Chondrocyte (in vitro differentiated cells): ENCODE results near the gene RNF19B. TPM values are rescaled to one million over a fixed set of nuclear protein-coding genes. Genes with fewer than 3 reads are reported as not detected.

Experiments used
- DNase-seq: peaks from one replicate; pipeline ENCODE4 v3.0.0; 2021; ENCODE audit warnings: mixed read lengths, low spot score
- H3K27ac Mint-ChIP-seq: one replicate; pipeline ENCODE4 v1.8.0; 2021; ENCODE audit warnings: mild to moderate bottlenecking, moderate library complexity, mixed read lengths; ENCODE audit not compliant: unreplicated experiment
- H3K27me3 Mint-ChIP-seq: 2 replicates; pipeline ENCODE4 v1.8.0; 2021; ENCODE audit warnings: low read depth, mixed read lengths
- H3K36me3 Mint-ChIP-seq: 2 replicates; pipeline ENCODE4 v1.8.0; 2021; ENCODE audit warnings: low read depth, mixed read lengths
- H3K4me1 Mint-ChIP-seq: 2 replicates; pipeline ENCODE4 v1.8.0; 2021; ENCODE audit warnings: low read depth, mild to moderate bottlenecking, mixed read lengths
- H3K4me3 Mint-ChIP-seq: one replicate; pipeline ENCODE4 v1.8.0; 2021; ENCODE audit warnings: mild to moderate bottlenecking, moderate library complexity, mixed read lengths; ENCODE audit not compliant: unreplicated experiment
- H3K9me3 Mint-ChIP-seq: 2 replicates; pipeline ENCODE4 v1.8.0; 2021; ENCODE audit warnings: low read depth, mixed read lengths
- CTCF ChIP-seq: fragments of 200-600 bp; sonication (generic); IDR thresholded peaks from 2 replicates; pipeline ENCODE4 v1.5.0; 2021; ENCODE audit warnings: antibody characterized with exemption, mild to moderate bottlenecking, moderate library complexity
- total RNA-seq: library from RNA; stranded (reverse); gene quantifications from 3 replicates; pipeline ENCODE4 v1.2.1, GENCODE V29; 2021

The RNF19B gene
- total RNA-seq, 1 donor from 2014 or later = 17.4 TPM

DNA sequence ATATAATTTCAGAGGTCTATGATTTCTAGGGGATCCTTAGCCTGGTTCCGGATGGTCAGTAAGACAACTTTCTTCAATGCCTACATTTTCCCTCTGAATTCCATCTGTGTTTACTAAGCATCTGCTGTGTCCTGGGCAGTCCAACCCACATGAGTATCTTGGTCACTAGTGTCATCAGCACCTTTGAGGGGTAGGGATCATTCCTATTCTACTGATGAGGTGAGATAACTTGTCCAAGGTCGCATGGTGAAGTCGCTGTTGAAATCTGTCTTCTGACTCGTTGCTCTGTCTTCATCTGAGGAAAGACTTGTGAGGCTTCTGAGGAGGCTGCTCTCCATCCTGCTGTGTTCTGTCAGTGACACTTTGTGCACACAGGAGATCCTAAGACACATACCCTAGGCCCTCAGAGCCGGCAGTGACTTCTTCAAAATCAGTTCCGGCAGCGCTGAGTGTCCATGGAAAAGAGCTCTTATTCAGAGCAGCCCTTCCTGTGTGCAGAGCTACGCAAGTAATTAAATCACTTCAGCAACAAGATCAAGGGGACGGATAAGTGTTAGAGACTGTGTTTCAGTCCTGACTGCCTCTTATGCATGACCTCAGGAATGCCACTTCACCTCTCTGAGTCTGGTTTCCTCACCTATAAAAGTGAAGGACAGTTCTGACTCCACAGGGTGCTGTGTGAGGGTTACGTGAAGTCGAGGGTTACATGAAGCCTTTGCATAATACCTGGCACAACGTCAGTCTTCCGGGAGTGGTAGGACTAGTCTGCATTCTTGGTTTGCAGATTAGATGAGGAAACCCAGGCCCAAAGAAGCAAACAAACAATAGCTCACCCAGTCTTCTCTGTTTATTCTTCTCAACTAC lies 43.7 kb upstream of the RNF19B start:
- no peak overlapping the region for H3K4me3 Mint-ChIP-seq
- peaks cover 18% of the 10 kb centered on the region for H3K36me3 Mint-ChIP-seq
- peaks cover 42% of the 10 kb centered on the region for H3K4me1 Mint-ChIP-seq
- no peak overlapping the region for H3K27ac Mint-ChIP-seq
- no peaks in the 10 kb centered on the region for H3K27me3 Mint-ChIP-seq
- TF ChIP-seq CTCF = no peak
- H3K9me3 Mint-ChIP-seq = no peaks in the 10 kb centered on the region
- DNase-seq = no peak

- H3K4me1 Mint-ChIP-seq = peaks cover 41% of the 10 kb centered on the region
Measured at GRCh38 chr1:33007190-33008050, 42.8 kb upstream of the RNF19B start.

DNA sequence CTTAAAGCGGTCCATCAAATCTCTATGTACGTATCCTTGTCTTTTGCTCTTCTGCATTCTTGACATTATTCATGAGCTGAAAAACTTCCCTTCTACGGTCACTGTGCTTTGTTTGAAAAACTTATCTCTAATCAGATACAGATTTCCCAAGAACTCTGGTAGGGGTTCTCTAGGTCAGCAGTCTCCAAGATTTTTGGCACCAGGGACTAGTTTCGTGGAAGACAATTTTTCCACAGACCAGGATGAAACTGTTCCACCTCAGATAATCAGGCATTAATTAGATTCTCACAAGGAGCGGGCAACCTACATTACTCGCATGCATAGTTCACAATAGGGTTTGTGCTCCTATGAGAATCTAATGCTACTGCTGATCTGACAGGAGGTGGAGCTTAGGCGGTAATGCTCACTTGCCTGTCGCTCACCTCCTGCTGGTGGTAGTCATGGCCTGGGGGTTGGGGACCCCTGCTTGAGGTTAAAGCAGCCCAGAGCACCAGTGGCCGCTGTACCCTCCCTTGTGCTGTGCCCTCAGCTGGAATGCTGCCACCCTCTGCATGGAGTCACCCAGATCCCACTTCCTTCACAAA lies 41.3 kb upstream of the RNF19B start:
- Mint-ChIP-seq H3K27me3 (no peaks in the 10 kb centered on the region), H3K4me3 (no peak overlapping the region), H3K9me3 (no peaks in the 10 kb centered on the region), H3K4me1 (peaks cover 26% of the 10 kb centered on the region), H3K27ac (peak overlapping the region; percentile 9), H3K36me3 (peaks cover 8% of the 10 kb centered on the region)
- no peak for DNase-seq
- no peak for TF ChIP-seq CTCF

More at GRCh38 chr1:33007190-33008050, 42.8 kb upstream of the RNF19B start:
- peak; percentile 83 for TF ChIP-seq CTCF
- Mint-ChIP-seq H3K9me3 (no peaks in the 10 kb centered on the region), H3K4me3 (no peak overlapping the region), H3K27me3 (no peaks in the 10 kb centered on the region), H3K36me3 (peaks cover 15% of the 10 kb centered on the region), H3K27ac (peak overlapping the region; percentile 75)
- DNase-seq = no peak

- no peaks in the 10 kb centered on the region for H3K27me3 Mint-ChIP-seq
- H3K27ac Mint-ChIP-seq = no peak overlapping the region
- H3K36me3 Mint-ChIP-seq = peaks cover 6% of the 10 kb centered on the region
- peaks cover 21% of the 10 kb centered on the region for H3K4me1 Mint-ChIP-seq
- no peak overlapping the region for H3K4me3 Mint-ChIP-seq
- TF ChIP-seq CTCF = no peak
- no peak for DNase-seq
- no peaks in the 10 kb centered on the region for H3K9me3 Mint-ChIP-seq
Measured at GRCh38 chr1:33005117-33005837, 40.7 kb upstream of the RNF19B start.
